Neural crest cell (in vitro differentiated cells): ENCODE results near the gene CNPY1. TPM values are rescaled to one million over a fixed set of nuclear protein-coding genes. Genes with fewer than 3 reads are reported as not detected.
"Not testable (repeated sequence)": the region's sequence is repeated elsewhere in the genome, so short reads cannot be mapped to it uniquely, and the experiment has no call there.

ENCODE experiments used
- DNase-seq: peaks from one replicate; pipeline ENCODE4 v3.0.0; 2021; ENCODE audit warnings: low read depth, mixed read lengths, low spot score
- H3K27ac Mint-ChIP-seq: one replicate; pipeline ENCODE4 v1.8.0; 2021; ENCODE audit warnings: mild to moderate bottlenecking, mixed read lengths; ENCODE audit not compliant: unreplicated experiment
- H3K27me3 Mint-ChIP-seq: 2 replicates; pipeline ENCODE4 v1.8.0; 2021; ENCODE audit warnings: low read depth, mild to moderate bottlenecking, mixed read lengths
- H3K36me3 Mint-ChIP-seq: 2 replicates; pipeline ENCODE4 v1.8.0; 2021; ENCODE audit warnings: low read depth, mild to moderate bottlenecking, mixed read lengths
- H3K4me1 Mint-ChIP-seq: 2 replicates; pipeline ENCODE4 v1.8.0; 2021; ENCODE audit warnings: mixed read lengths
- H3K4me3 Mint-ChIP-seq: one replicate; pipeline ENCODE4 v1.8.0; 2021; ENCODE audit warnings: mild to moderate bottlenecking, mixed read lengths
- H3K9me3 Mint-ChIP-seq: 2 replicates; pipeline ENCODE4 v1.8.0; 2021; ENCODE audit warnings: mixed read lengths
- total RNA-seq: library from RNA; stranded (reverse); gene quantifications from 2 replicates; pipeline ENCODE4 v1.2.1, GENCODE V29; 2021
- TF ChIP-seq, protein P1 (sequence below): fragments of 200-600 bp; sonication (generic); conservative IDR thresholded peaks from 2 replicates; pipeline ENCODE4 v1.5.0; 2021; ENCODE audit warnings: antibody characterized with exemption, mild to moderate bottlenecking

The CNPY1 gene
- total RNA-seq, 1 donor from 2014 or later = 2.4 TPM

DNA sequence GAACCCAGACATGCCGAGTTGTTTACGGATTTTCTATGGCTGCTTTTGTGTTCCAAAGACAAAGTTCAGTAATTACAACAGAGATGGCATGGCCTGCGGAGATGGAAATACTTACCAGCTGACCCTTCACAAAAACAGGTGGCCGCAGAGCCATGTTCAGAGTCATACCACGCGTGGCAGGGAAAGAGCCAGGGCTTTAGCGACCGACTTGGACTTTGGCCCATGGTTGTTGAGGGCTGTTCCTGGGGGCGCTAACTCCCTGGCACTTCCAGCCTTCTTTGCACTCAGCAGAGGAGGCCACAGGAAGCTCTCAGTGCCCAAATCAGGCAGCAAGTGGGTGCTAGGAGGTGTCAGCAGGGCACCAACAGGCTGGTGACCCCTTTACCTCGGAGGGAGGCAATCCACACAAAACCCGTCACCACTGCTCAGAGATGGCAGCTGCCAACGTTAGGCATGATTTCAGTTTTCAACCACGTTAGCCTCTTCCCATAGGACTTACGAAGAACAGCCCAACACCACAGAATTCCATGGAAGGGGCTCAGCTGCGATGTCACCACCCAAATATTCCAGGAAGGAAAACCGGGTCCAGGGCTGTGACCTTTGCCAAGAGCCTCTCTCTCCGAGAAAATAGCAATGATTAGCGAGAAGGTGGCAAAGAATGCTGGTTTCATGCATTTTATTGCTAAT is 21.4 kb upstream of the CNPY1 start:
- no peak for DNase-seq
- no peaks in the 10 kb centered on the region for H3K4me1 Mint-ChIP-seq
- H3K27ac Mint-ChIP-seq = no peak overlapping the region
- no peaks in the 10 kb centered on the region for H3K9me3 Mint-ChIP-seq
- H3K27me3 Mint-ChIP-seq = peaks cover 2% of the 10 kb centered on the region
- no peak overlapping the region for H3K4me3 Mint-ChIP-seq
- TF ChIP-seq, protein P1, sequence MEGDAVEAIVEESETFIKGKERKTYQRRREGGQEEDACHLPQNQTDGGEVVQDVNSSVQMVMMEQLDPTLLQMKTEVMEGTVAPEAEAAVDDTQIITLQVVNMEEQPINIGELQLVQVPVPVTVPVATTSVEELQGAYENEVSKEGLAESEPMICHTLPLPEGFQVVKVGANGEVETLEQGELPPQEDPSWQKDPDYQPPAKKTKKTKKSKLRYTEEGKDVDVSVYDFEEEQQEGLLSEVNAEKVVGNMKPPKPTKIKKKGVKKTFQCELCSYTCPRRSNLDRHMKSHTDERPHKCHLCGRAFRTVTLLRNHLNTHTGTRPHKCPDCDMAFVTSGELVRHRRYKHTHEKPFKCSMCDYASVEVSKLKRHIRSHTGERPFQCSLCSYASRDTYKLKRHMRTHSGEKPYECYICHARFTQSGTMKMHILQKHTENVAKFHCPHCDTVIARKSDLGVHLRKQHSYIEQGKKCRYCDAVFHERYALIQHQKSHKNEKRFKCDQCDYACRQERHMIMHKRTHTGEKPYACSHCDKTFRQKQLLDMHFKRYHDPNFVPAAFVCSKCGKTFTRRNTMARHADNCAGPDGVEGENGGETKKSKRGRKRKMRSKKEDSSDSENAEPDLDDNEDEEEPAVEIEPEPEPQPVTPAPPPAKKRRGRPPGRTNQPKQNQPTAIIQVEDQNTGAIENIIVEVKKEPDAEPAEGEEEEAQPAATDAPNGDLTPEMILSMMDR = no peak
- no peaks in the 10 kb centered on the region for H3K36me3 Mint-ChIP-seq

DNA sequence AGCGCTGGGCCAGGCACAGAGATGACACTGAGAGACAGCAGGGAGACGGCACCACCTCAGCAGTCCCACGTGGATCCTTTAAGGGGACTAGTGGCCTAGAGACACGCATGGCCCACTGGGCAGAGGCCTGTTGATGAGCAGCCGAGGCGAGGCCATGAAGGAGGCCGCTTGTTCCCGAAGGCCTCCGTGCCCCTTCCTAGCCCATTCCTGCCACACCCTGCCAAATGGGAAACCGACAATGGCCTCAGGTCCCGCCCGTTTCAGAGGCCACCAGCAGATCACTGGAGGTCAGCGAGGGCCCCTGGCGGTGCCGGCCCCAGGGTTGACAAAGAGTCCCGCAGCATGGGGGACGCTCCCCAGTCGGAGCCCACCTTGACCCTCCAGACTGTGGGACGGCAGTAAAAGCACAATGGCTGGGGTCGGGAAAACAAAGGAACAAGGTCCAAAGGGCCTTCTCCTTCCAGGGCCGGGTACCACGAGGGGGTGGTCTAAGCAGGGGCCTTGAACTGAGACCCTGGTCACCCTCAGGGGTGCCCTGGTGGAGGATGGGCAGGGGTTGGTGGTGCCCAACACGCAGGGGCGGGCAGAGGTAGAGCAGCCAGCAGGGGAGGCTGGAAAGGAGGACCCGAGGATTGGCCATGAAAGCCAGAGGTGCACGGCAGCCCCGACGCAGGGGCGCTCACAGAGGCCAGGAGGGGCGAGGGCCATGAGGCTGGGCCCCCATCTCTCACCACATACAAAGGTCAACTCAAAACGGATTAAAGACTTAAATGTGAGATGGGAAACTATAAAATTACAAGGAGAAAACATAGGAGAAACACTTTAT is 19.9 kb upstream of the CNPY1 start:
- Mint-ChIP-seq H3K36me3 (no peaks in the 10 kb centered on the region), H3K4me1 (no peaks in the 10 kb centered on the region), H3K9me3 (no peaks in the 10 kb centered on the region), H3K27ac (no peak overlapping the region), H3K4me3 (no peak overlapping the region), H3K27me3 (no peaks in the 10 kb centered on the region)
- TF ChIP-seq, protein P1 = no peak
- DNase-seq = no peak

DNA sequence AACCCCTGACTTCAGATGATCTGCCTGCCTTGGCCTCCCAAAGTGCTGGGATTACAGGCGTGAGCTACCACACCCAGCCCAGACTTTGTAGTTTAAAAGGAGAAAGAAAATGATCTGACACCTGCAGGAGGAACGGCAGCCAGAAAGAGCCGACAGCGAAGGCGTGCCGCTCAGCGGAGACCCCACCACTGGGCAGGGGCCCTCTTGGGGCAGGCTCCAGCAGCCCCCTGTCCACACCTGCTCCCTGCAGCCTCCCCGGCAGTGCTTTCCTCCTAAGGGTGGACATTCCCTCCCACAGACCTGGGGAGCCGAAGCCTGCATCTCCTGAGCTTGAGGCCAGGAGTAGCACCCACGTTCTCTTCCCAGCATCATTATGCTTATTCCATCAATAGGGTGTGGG is 19.2 kb upstream of the CNPY1 start:
- no peaks in the 10 kb centered on the region for H3K27me3 Mint-ChIP-seq
- H3K36me3 Mint-ChIP-seq = no peaks in the 10 kb centered on the region
- DNase-seq = no peak
- no peak overlapping the region for H3K4me3 Mint-ChIP-seq
- H3K27ac Mint-ChIP-seq = no peak overlapping the region
- TF ChIP-seq, protein P1 = no peak
- no peaks in the 10 kb centered on the region for H3K9me3 Mint-ChIP-seq
- peaks cover 2% of the 10 kb centered on the region for H3K4me1 Mint-ChIP-seq

DNA sequence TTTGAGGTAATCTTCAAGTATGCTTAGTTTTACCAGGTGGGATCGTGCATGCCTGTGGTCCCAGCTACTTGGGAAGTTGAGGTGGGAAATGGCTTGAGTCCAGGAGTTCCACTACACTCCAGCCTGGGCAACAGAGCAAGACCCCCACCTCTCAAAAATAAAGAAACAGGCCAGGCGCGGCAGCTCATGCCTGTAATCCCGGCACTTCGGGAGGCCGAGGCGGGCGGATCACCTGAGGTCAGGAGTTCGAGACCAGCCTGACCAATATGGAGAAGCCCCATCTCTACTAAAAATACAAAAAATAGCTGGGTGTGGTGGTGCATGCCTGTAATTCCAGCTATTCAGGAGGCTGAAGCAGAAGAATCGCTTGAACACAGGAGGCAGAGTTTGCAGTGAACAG is 16.6 kb upstream of the CNPY1 start:
- H3K27me3 Mint-ChIP-seq, DNase-seq, H3K9me3 Mint-ChIP-seq, H3K36me3 Mint-ChIP-seq, H3K4me3 Mint-ChIP-seq, H3K27ac Mint-ChIP-seq, H3K4me1 Mint-ChIP-seq: not testable (repeated sequence)

DNA sequence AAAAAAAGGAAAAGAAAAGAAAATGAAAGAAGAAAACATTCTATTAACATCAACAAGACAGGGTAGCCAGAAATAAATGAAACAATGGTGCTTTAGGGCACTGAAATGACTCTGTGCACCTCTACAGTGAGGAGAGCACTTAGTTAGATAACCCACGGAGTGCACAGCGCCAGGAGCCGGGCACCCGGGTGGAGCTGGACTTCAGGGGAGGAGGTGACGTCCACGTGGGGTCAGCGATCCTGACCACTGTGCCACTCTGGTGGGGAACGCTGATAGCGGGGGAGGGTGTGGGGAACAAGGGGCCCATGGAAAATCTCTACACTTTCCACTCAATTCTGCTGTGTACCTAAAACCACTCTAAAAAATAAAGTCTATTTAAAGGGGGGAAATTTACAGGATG is 15.7 kb upstream of the CNPY1 start:
- no peaks in the 10 kb centered on the region for H3K9me3 Mint-ChIP-seq
- H3K27ac Mint-ChIP-seq = no peak overlapping the region
- no peak overlapping the region for H3K4me3 Mint-ChIP-seq
- TF ChIP-seq, protein P1 = no peak
- H3K27me3 Mint-ChIP-seq = no peaks in the 10 kb centered on the region
- no peak for DNase-seq
- no peaks in the 10 kb centered on the region for H3K36me3 Mint-ChIP-seq
- H3K4me1 Mint-ChIP-seq = peaks cover 5% of the 10 kb centered on the region
